ENCODE results near the gene NPC1L1.
"Not testable (repeated sequence)": the region's sequence is repeated elsewhere in the genome, so short reads cannot be mapped to it uniquely, and the experiment has no call there.

The NPC1L1 gene

DNA sequence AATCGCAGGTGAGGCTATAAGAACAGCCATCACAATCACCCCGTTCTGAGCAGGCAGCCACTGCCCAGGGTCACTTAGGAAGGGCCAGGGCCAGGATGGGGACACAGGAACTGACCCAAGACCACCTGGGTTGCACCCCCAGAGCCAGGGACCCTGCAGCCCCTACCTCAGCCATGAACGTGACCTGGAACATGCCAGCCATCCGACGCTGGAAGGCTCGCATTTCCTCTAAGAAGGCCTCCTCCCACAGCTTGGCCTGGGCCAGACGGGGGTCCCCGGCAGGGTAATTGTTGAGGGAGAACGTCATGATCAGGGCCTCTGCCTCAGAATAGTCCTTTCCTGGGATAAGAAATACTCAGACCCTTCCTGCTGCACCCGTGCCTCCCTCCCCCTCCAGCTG, 5.0 kb downstream of the NPC1L1 start:
- no peak for DNase-seq

GRCh38 chr7:44535348-44536064, 5.6 kb downstream of the NPC1L1 start:
- DNase-seq, result no peak

- DNase-seq, result peak; percentile 41
Measured at GRCh38 chr7:44534501-44534900, 6.6 kb downstream of the NPC1L1 start.

- no peak for DNase-seq
Measured at GRCh38 chr7:44534087-44534486, 7.0 kb downstream of the NPC1L1 start.

GRCh38 chr7:44533301-44534055, 7.7 kb downstream of the NPC1L1 start:
- no peak for DNase-seq

DNA sequence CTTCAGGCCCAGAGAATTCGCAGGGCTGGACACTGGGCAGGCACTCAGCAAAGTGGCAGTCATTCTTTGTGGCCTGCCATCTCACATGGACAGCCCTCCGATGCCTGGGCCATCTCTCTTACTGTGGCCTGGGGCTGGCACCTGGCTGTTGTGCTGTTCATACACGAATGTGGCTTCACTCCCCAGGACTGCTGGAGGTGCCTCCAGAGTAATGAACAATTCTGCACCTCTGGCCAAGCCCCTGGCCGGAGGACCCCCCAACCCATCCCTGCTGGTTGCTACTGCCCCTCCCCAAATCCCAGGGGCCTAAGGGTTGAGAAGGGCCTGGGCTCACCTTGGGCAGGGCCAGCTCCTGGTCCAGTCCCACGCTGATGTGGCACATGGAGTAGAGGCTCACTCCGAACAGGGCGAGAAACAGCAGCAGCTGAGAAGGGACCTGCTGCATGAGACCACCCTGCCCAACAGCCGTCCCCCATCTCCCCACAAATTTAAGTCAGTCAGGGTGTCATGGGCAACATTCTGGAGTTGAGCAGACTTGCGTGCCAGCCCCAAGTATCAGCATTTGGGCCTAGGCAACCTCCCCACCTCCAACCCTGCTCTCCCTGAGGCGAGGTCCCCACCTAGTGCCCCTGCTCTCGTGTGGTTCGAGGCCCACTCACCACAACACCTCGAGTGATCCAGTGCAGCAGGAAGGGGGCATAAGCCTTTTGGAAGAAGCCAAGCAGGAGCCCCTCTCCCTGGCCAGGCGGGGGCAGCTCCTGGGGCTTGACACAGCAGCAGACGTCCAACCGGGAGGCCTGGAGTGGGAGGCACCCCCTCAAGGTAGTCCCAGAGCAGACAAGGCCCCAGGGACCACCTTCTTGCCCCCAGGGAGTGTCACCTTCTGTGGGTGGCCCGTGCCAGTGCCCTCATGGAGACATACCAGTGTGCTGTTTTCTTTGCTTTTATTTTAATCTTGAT, 9.4 kb downstream of the NPC1L1 start:
- no peak for DNase-seq

DNA sequence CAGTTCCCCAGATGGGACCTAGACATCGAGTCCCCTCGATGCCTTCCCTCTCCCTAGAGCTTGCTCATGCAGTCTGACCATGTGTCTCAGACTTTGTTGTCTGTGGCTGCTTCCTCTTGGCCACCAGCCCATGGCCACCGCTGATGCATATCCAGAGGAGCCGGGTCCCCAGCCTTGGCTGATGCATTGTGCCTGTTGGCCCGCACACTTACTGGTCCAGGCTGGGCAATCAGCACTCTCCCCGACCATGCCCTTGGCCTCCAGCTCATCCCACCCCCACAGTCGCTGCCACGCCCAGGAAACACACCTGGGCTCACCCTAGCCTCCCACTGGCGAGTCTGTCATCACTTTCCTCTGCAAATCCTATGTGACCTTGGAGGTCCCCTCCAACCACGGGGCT, 10.1 kb downstream of the NPC1L1 start:
- no peak for DNase-seq

DNA sequence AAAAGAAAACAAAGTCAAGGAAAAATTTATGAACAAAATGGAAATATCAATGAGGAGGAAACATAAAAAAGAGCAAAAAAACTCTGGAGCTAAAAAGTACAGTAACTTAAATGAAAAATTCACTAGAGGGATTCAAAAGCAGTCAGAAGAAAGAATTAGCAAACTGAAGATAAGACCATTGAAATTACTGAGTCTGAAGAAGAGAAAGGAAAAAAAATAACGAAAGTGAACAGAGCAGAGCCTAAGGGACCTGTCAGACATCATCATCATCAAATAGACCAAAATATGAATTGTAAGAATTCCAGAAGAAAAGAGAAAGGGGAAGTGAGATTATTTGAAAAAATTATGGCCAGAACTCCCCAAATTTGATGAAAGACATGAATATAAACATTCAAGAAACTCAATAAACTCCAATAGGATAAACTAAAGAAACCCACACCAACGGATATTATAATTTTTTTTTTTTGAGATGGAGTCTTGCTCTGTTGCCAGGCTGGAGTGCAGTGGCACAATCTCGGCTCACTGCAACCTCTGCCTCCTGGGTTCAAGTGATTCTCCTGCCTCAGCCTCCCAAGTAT, 16.2 kb downstream of the NPC1L1 start:
- no peak for DNase-seq

- DNase-seq, result no peak
Measured at GRCh38 chr7:44522315-44522714, 18.8 kb downstream of the NPC1L1 start.

- DNase-seq, result no peak
Measured at GRCh38 chr7:44521347-44522095, 19.6 kb downstream of the NPC1L1 start.

GRCh38 chr7:44520574-44520973, 20.6 kb downstream of the NPC1L1 start:
- no peak for DNase-seq

DNA sequence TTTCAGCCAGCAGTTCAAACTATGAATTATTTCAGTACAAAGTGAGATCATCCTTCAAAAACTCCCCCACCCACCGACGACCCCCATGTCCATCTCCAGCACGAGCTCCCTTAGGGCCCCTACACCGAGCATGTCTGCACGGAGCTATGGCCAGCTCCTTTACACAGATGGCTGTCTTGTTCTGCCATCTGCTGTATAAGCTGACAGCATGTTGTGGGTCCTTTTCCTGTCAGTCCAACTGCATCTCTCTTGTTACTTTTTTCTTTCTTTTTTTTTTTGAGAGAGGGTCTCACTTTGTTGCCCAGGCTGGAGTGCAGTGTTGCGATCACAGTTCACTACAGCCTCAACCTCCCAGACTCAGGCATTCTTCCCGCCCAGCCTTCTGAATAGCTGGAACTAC, 21.6 kb downstream of the NPC1L1 start:
- no peak for DNase-seq

DNA sequence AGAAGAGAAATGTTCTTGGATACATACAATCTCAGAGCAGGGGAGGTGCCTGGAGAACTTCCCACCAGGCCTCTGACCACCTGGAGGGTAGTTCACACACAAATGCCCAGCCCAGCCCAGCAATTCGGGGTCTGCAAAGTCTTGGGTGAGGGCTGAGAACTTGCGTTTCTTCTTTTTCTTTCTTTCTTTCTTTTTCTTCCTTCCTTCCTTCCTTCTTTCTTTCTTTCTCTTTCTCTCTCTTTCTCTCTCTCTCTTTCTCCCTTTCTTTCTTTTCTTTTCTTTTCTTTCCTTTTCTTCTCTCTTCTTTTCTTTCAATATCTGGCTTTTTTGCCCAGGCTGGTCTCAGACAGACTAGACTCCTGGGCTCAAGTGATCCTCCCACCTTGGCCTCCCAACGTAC, 22.4 kb downstream of the NPC1L1 start:
- DNase-seq, result no peak

- no peak for DNase-seq
Measured at GRCh38 chr7:44517175-44517574, 24.0 kb downstream of the NPC1L1 start.

DNA sequence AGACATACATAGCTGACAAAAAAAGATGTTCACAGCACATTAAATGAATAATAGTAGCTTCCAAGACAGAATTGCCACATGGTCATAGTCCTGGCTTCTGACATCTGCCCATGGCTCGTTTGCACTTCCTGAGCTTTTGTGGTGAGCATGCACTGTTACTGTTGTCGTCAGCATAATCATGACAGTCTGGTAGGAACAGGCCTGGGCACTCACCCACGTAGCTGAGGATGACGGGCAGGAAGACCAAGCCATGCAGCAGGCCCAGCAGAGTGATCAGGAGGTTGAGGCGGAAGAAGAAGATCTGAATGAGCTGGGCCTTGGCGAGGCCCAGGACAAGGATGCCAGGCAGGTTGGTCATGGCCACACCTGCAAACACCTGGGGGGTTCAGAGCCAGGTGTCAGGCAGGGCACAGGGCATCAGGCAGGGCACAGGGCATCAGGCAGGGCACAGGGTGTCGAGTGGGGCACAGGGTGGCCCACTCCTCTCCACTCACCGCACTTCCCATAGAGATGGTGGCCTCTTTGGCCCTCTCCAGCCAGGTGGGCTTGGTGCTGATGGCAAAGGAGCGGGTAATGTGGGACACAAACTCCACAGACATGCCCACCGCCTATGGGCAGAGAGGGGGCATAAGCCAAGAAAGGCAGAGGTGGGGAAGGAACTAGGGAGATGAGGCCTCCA, 25.4 kb downstream of the NPC1L1 start:
- no peak for DNase-seq

DNA sequence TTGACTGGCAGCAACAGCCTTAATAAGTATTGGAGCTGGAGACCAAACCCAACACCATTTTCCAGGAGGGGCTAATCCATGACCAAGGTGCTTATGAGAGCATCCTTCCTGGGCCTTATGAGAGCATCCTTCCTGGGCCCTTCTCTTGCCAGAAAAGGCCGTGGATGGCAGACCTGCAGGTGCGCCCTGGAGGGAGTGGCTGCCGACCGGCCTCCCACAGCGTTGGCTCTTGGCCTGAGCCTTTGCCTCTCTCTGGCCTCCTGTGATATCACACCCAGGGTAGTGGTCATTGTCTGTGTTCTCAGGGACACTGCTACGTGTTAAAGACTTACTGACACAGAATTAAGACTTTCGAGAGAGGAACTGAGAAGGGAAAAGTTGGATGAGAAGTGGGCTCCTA, 28.4 kb downstream of the NPC1L1 start:
- no peak for DNase-seq

DNA sequence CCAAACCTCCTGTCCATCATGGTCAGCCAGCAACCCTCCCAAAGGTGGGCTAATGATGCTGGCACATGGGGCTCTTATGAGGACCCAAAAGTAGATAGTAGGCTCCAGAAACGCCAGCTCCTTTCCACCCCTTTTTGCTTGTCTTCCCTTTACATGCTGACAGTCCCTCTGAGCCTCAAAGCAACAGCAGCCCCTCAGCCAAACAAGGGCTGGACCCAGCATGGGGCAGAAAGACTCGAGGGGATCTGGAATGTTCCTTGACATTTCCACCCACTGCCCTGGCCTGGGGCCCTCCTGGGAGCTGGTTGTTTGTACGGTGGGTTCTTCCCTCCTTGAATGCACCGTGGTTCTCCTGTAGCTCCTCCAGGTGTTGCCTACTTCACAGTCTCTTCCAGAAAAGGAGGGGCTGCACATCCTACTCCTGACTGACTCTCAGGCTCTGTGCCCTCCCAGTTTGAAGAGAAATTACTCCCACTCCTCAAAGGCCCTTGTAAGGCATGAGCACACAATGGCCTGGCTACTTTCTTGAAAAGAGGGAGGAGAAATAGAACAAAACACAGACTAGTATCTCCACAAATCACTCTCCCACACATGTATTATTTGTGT, 29.2 kb downstream of the NPC1L1 start:
- DNase-seq, result no peak

DNA sequence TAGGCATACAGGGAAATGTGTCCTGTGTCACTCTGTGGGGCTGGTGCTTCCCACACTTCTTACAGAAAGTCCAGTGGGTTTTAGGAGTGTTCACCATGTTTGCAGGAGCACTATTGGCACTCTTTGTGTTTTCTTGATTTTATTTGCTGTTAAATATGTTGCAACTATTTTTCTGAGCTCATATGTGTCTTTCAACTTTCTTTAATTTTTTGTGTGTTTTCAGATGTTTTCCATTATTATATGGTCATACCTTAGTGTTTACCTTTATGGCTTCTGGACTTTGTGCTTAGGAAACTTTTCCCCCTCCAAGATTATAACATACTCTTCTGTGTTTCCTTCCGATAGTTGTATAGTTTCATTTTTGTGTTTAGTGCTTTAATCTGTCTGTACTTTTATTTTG, 29.9 kb downstream of the NPC1L1 start:
- DNase-seq, result no peak

- no peak for DNase-seq
Measured at GRCh38 chr7:44508328-44509030, 32.7 kb downstream of the NPC1L1 start.

DNA sequence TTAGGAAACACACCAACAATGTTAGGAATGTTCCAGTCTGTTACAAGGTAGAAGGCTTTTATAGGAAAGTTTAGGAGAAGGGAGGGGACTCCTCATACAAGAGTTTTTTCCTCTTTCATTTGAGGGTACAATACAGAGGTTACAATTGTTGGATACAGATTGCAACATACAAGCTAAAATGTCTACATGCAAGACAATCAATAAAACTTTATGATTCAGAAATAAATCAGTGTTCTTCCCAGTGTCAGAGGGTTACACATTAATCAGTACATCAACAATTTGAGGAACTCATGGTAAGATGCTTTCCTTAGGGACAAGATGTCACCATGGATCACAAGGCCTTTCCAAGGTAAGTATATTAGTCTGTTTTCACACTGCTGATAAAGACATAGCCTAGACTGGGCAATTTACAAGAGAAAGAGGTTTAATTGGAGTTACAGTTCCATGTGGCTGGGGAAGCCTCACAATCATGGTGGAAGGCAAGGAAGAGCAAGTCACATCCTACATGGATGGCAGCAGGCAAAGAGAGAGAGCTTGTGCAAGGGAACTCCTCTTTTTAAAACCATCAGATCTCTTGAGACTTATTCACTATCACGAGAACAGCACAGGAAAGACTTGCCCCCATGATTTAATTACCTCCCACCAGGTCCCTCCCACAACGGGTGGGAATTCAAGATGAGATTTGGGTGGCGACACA, 34.4 kb downstream of the NPC1L1 start:
- DNase-seq, result not testable (repeated sequence)

Measured in stimulated activated CD4-positive, alpha-beta T cell treated with anti-CD3 and anti-CD28 coated beads, Interleukin-4, amount 100 ng/mL, for 1 hour (primary cell).